GOT3 (cell line): ENCODE data around the gene GEMIN7.

Source experiments
- DNase-seq: peaks from one replicate; lab custom pipeline; 2025; ENCODE audit warnings: mixed read lengths; lab: John Stamatoyannopoulos, UW

The GEMIN7 gene

GRCh38 chr19:45061965-45062364 lies 17.1 kb upstream of the GEMIN7 start:
- no peak for DNase-seq

- DNase-seq: no peak
Observed at GRCh38 chr19:45063851-45064801, 14.9 kb upstream of the GEMIN7 start.

- DNase-seq: no peak
Observed at GRCh38 chr19:45066921-45067661, 12.0 kb upstream of the GEMIN7 start.

GRCh38 chr19:45068041-45068440 lies 11.0 kb upstream of the GEMIN7 start:
- no peak for DNase-seq

- DNase-seq: no peak
Observed at GRCh38 chr19:45069056-45069455, 10.0 kb upstream of the GEMIN7 start.

- DNase-seq: no peak
Observed at GRCh38 chr19:45070214-45070613, 8.8 kb upstream of the GEMIN7 start.

GRCh38 chr19:45070861-45071544 lies 8.1 kb upstream of the GEMIN7 start:
- DNase-seq: no peak

- DNase-seq: no peak
Observed at GRCh38 chr19:45071545-45071938, 7.5 kb upstream of the GEMIN7 start.

- no peak for DNase-seq
Observed at GRCh38 chr19:45071969-45072790, 6.9 kb upstream of the GEMIN7 start.

- DNase-seq: no peak
Observed at GRCh38 chr19:45074744-45075300, 4.2 kb upstream of the GEMIN7 start.

- DNase-seq: no peak
Observed at GRCh38 chr19:45075301-45076028, 3.6 kb upstream of the GEMIN7 start.

- DNase-seq: no peak
Observed at GRCh38 chr19:45076029-45076850, 2.8 kb upstream of the GEMIN7 start, which contains the start of gene ZNF296. ZNF296 (minus strand) TSS chr19:45076478; CDS start chr19:45076373, 105 bp downstream.

- DNase-seq: no peak
Observed at GRCh38 chr19:45076851-45077730, 2.0 kb upstream of the GEMIN7 start.

- DNase-seq: no peak
Observed at GRCh38 chr19:45078390-45079062, 534 bp upstream of the GEMIN7 start.

- no peak for DNase-seq
Observed at GRCh38 chr19:45079911-45080370, 881 bp downstream of the GEMIN7 start.

- no peak for DNase-seq
Observed at GRCh38 chr19:45082170-45082569, 3.1 kb downstream of the GEMIN7 start.

GRCh38 chr19:45086480-45086879 lies 7.4 kb downstream of the GEMIN7 start:
- DNase-seq: no peak

- DNase-seq: no peak
Observed at GRCh38 chr19:45087531-45087930, 8.5 kb downstream of the GEMIN7 start.
